Stromal cell of bone marrow (primary cell): ENCODE measurements around the gene NDC1.
"Not testable (repeated sequence)": the region's sequence is repeated elsewhere in the genome, so short reads cannot be mapped to it uniquely, and the experiment has no call there.

Source experiments
- DNase-seq: peaks from one replicate; pipeline ENCODE4 v3.0.0-alpha.2; 2012; ENCODE audit warnings: low read depth

Gene NDC1

GRCh38 chr1:53822931-53823330, 15.2 kb downstream of the NDC1 start:
- no peak for DNase-seq

- DNase-seq = no peak
These were observed 16.7 kb downstream of the NDC1 start for GRCh38 chr1:53821380-53821779.

- DNase-seq = no peak
These were observed 18.7 kb downstream of the NDC1 start for GRCh38 chr1:53819387-53819786.

- DNase-seq = not testable (repeated sequence)
These were observed 21.5 kb downstream of the NDC1 start for GRCh38 chr1:53816584-53816983.

- DNase-seq = not testable (repeated sequence)
These were observed 22.6 kb downstream of the NDC1 start for GRCh38 chr1:53815484-53815883.

- no peak for DNase-seq
These were observed 26.7 kb downstream of the NDC1 start for GRCh38 chr1:53811414-53811851.

- DNase-seq = no peak
These were observed 27.6 kb downstream of the NDC1 start for GRCh38 chr1:53810497-53810896.

- no peak for DNase-seq
These were observed 28.1 kb downstream of the NDC1 start for GRCh38 chr1:53810007-53810406.

- no peak for DNase-seq
These were observed 30.2 kb downstream of the NDC1 start for GRCh38 chr1:53807916-53808315.

- no peak for DNase-seq
These were observed 33.1 kb downstream of the NDC1 start for GRCh38 chr1:53804791-53805505.

GRCh38 chr1:53804181-53804580, 33.9 kb downstream of the NDC1 start:
- no peak for DNase-seq

GRCh38 chr1:53800621-53801020, 37.5 kb downstream of the NDC1 start:
- no peak for DNase-seq

GRCh38 chr1:53799141-53799540, 39.0 kb downstream of the NDC1 start:
- DNase-seq = no peak

GRCh38 chr1:53792806-53793205, 45.3 kb downstream of the NDC1 start:
- DNase-seq = no peak

GRCh38 chr1:53787655-53788054, 50.4 kb downstream of the NDC1 start:
- DNase-seq = no peak

- peak; percentile 47 for DNase-seq
These were observed 55.0 kb downstream of the NDC1 start for GRCh38 chr1:53783056-53783455.

GRCh38 chr1:53781654-53782053, 56.4 kb downstream of the NDC1 start:
- peak; percentile 33 for DNase-seq

GRCh38 chr1:53777272-53777671, 60.8 kb downstream of the NDC1 start:
- no peak for DNase-seq

- DNase-seq = no peak
These were observed 66.4 kb downstream of the NDC1 start for GRCh38 chr1:53771648-53772047.

- no peak for DNase-seq
These were observed 68.3 kb downstream of the NDC1 start for GRCh38 chr1:53769780-53770179.

GRCh38 chr1:53769184-53769583, 68.9 kb downstream of the NDC1 start:
- DNase-seq = no peak

- DNase-seq = no peak
These were observed 71.2 kb downstream of the NDC1 start for GRCh38 chr1:53766831-53767405.

GRCh38 chr1:53766194-53766742, 71.8 kb downstream of the NDC1 start:
- DNase-seq = no peak

- no peak for DNase-seq
These were observed 72.4 kb downstream of the NDC1 start for GRCh38 chr1:53765657-53766056.
